KMS-11 (cell line): Measurements from ENCODE around the gene STX8.

Experiments
- H2AFZ ChIP-seq: fragments of 200-600 bp; sonication (generic); 2 replicates; pipeline ENCODE4 v1.6.1; 2016; ENCODE audit warnings: antibody characterized with exemption, mixed run types, low read depth
- H3K27ac ChIP-seq: fragments of 200-600 bp; sonication (generic); 2 replicates; pipeline ENCODE4 v1.6.1; 2016; ENCODE audit warnings: mild to moderate bottlenecking, mixed run types
- H3K27me3 ChIP-seq: fragments of 200-600 bp; sonication (generic); 2 replicates; pipeline ENCODE4 v1.6.1; 2017; ENCODE audit warnings: mild to moderate bottlenecking, low read depth, mixed run types, moderate library complexity; ENCODE audit not compliant: insufficient read depth
- H3K36me3 ChIP-seq: fragments of 200-600 bp; sonication (generic); 2 replicates; pipeline ENCODE4 v1.6.1; 2017; ENCODE audit warnings: mild to moderate bottlenecking, mixed run types; ENCODE audit not compliant: insufficient read depth
- H3K4me1 ChIP-seq: fragments of 200-600 bp; sonication (generic); 2 replicates; pipeline ENCODE4 v1.6.1; 2016; ENCODE audit warnings: mild to moderate bottlenecking, low read depth, mixed run types; ENCODE audit not compliant: poor library complexity, severe bottlenecking
- H3K4me2 ChIP-seq: fragments of 200-600 bp; sonication (generic); 2 replicates; pipeline ENCODE4 v1.7.0; 2016; ENCODE audit warnings: mild to moderate bottlenecking, mixed run types
- H3K4me3 ChIP-seq: fragments of 200-600 bp; sonication (generic); IDR thresholded peaks from 2 replicates; pipeline ENCODE4 v1.6.1; 2017; ENCODE audit warnings: low read depth, low read length, mixed read lengths; ENCODE audit not compliant: insufficient read depth
- H3K79me2 ChIP-seq: fragments of 200-600 bp; sonication (generic); 2 replicates; pipeline ENCODE4 v1.6.1; 2016; ENCODE audit warnings: low read depth, mixed run types; ENCODE audit not compliant: insufficient read depth
- H3K9ac ChIP-seq: fragments of 200-600 bp; sonication (generic); 2 replicates; pipeline ENCODE4 v1.6.1; 2016; ENCODE audit warnings: mild to moderate bottlenecking, mixed run types
- H4K20me1 ChIP-seq: fragments of 200-600 bp; sonication (generic); 2 replicates; pipeline ENCODE4 v1.6.1; 2016; ENCODE audit warnings: mild to moderate bottlenecking, mixed run types; ENCODE audit not compliant: insufficient read depth
- CTCF ChIP-seq: fragments of 200-600 bp; sonication (generic); conservative IDR thresholded peaks from 2 replicates; pipeline ENCODE4 v1.6.1; 2017; ENCODE audit warnings: low read depth, mild to moderate bottlenecking, antibody characterized with exemption, low read length, moderate library complexity, mixed read lengths

STX8 gene

GRCh38 chr17:9220398-9221146 lies 355.0 kb downstream of the STX8 start:
- Histone ChIP-seq H3K27me3 (no peaks in the 10 kb centered on the region), H3K79me2 (no peaks in the 10 kb centered on the region), H2AFZ (no peak overlapping the region), H4K20me1 (no peaks in the 10 kb centered on the region), H3K9ac (no peak overlapping the region), H3K27ac (no peak overlapping the region), H3K4me1 (no peaks in the 10 kb centered on the region), H3K4me2 (no peak overlapping the region), H3K4me3 (no peak overlapping the region), H3K36me3 (no peaks in the 10 kb centered on the region)
- no peak for TF ChIP-seq CTCF

- no peak overlapping the region for H3K9ac ChIP-seq
- no peaks in the 10 kb centered on the region for H4K20me1 ChIP-seq
- no peak overlapping the region for H3K4me3 ChIP-seq
- no peak overlapping the region for H3K4me2 ChIP-seq
- H3K79me2 ChIP-seq = no peaks in the 10 kb centered on the region
- no peaks in the 10 kb centered on the region for H3K4me1 ChIP-seq
- H3K27ac ChIP-seq = no peak overlapping the region
- no peak overlapping the region for H2AFZ ChIP-seq
- H3K27me3 ChIP-seq = no peaks in the 10 kb centered on the region
- H3K36me3 ChIP-seq = no peaks in the 10 kb centered on the region
- no peak for TF ChIP-seq CTCF
Measured at GRCh38 chr17:9219631-9220397, 355.8 kb downstream of the STX8 start.

GRCh38 chr17:9218911-9219310 lies 356.7 kb downstream of the STX8 start:
- no peak overlapping the region for H3K27ac ChIP-seq
- TF ChIP-seq CTCF = no peak
- H3K27me3 ChIP-seq = no peaks in the 10 kb centered on the region
- H3K4me1 ChIP-seq = no peaks in the 10 kb centered on the region
- no peaks in the 10 kb centered on the region for H4K20me1 ChIP-seq
- H3K9ac ChIP-seq = no peak overlapping the region
- no peak overlapping the region for H3K4me2 ChIP-seq
- H3K36me3 ChIP-seq = no peaks in the 10 kb centered on the region
- H3K79me2 ChIP-seq = no peaks in the 10 kb centered on the region
- no peak overlapping the region for H3K4me3 ChIP-seq
- H2AFZ ChIP-seq = no peak overlapping the region

- H3K27ac ChIP-seq = no peak overlapping the region
- H3K4me3 ChIP-seq = no peak overlapping the region
- H3K79me2 ChIP-seq = no peaks in the 10 kb centered on the region
- H2AFZ ChIP-seq = no peak overlapping the region
- H3K4me2 ChIP-seq = no peak overlapping the region
- H3K27me3 ChIP-seq = no peaks in the 10 kb centered on the region
- no peak overlapping the region for H3K9ac ChIP-seq
- no peaks in the 10 kb centered on the region for H4K20me1 ChIP-seq
- TF ChIP-seq CTCF = no peak
- H3K36me3 ChIP-seq = no peaks in the 10 kb centered on the region
- H3K4me1 ChIP-seq = no peaks in the 10 kb centered on the region
Measured at GRCh38 chr17:9218064-9218635, 357.5 kb downstream of the STX8 start.
